ENCODE measurements around the gene RNF115. TPM values are rescaled to one million over a fixed set of nuclear protein-coding genes. Genes with fewer than 3 reads are reported as not detected.
"Not testable (repeated sequence)": the region's sequence is repeated elsewhere in the genome, so short reads cannot be mapped to it uniquely, and the experiment has no call there.

RNF115 gene
- total RNA-seq, 3 donors from 2014 or later: 24.3 to 28.2 (median 26.1) TPM

GRCh38 chr1:145729666-145730436 is 94.0 kb downstream of the RNF115 start:
- no peak for TF ChIP-seq CTCF (IDR thresholded peaks at IDR 0.05)
- no peak for TF ChIP-seq POLR2A (IDR thresholded peaks at IDR 0.05)
- no peak for TF ChIP-seq POLR2AphosphoS5 (IDR thresholded peaks at IDR 0.05)
- intact Hi-C loops (cut with DNase I; ENCODE audit: low total_unique reads): no loop called here

GRCh38 chr1:145729196-145729595 is 94.7 kb downstream of the RNF115 start:
- Histone ChIP-seq H3K4me3 (no peak overlapping the region), H3K27ac (no peak overlapping the region), H3K27me3 (no peaks in the 10 kb centered on the region), H3K36me3 (no peaks in the 10 kb centered on the region), H3K9me3 (no peaks in the 10 kb centered on the region), H3K4me1 (no peaks in the 10 kb centered on the region)
- TF ChIP-seq POLR2A (IDR thresholded peaks at IDR 0.05) (no peak), CTCF (IDR thresholded peaks at IDR 0.05) (no peak), POLR2AphosphoS5 (IDR thresholded peaks at IDR 0.05) (no peak)
- intact Hi-C loops (cut with DNase I; ENCODE audit: low total_unique reads): no loop called here
- DNase-seq (ENCODE audit: low spot score in 2 of 2): no peak

More at GRCh38 chr1:145729666-145730436, 94.0 kb downstream of the RNF115 start:
- H3K9me3 ChIP-seq: no peaks in the 10 kb centered on the region
- H3K4me3 ChIP-seq: no peak overlapping the region
- no peaks in the 10 kb centered on the region for H3K27me3 ChIP-seq
- no peaks in the 10 kb centered on the region for H3K36me3 ChIP-seq
- no peak overlapping the region for H3K27ac ChIP-seq
- H3K4me1 ChIP-seq: no peaks in the 10 kb centered on the region
- DNase-seq (ENCODE audit: low spot score in 2 of 2): no peak

- H3K4me3 ChIP-seq; H3K9me3 ChIP-seq; H3K36me3 ChIP-seq; DNase-seq (ENCODE audit: low spot score in 2 of 2); H3K27me3 ChIP-seq; intact Hi-C loops (cut with DNase I; ENCODE audit: low total_unique reads); H3K4me1 ChIP-seq; H3K27ac ChIP-seq: not testable (repeated sequence)
These were observed 97.7 kb downstream of the RNF115 start for GRCh38 chr1:145726193-145726592.

- no peaks in the 10 kb centered on the region for H3K27me3 ChIP-seq
- DNase-seq (ENCODE audit: low spot score in 2 of 2): peak; percentile 49 to 76
- no peaks in the 10 kb centered on the region for H3K9me3 ChIP-seq
- TF ChIP-seq POLR2A (IDR thresholded peaks at IDR 0.05): no peak
- TF ChIP-seq CTCF (IDR thresholded peaks at IDR 0.05): peak; percentile 79 to 93 (median 90)
- no peak for TF ChIP-seq POLR2AphosphoS5 (IDR thresholded peaks at IDR 0.05)
- peak overlapping the region in 1 of 2 donors; percentile 34 for H3K27ac ChIP-seq
- H3K36me3 ChIP-seq: no peaks in the 10 kb centered on the region
- H3K4me1 ChIP-seq: no peaks in the 10 kb centered on the region
- H3K4me3 ChIP-seq: peak overlapping the region; percentile 21 to 61 (median 37)
- intact Hi-C loops (cut with DNase I; ENCODE audit: low total_unique reads): no loop called here
These were observed 102.8 kb downstream of the RNF115 start for GRCh38 chr1:145720878-145721671.

GRCh38 chr1:145720556-145720877 is 103.4 kb downstream of the RNF115 start:
- intact Hi-C loops (cut with DNase I; ENCODE audit: low total_unique reads): no loop called here
- Histone ChIP-seq H3K4me3 (peak overlapping the region in 2 of 3 donors; percentile 37 to 61), H3K4me1 (no peaks in the 10 kb centered on the region), H3K9me3 (no peaks in the 10 kb centered on the region), H3K27ac (no peak overlapping the region), H3K36me3 (no peaks in the 10 kb centered on the region), H3K27me3 (no peaks in the 10 kb centered on the region)
- no peak for DNase-seq (ENCODE audit: low spot score in 2 of 2)
- no peak for TF ChIP-seq POLR2AphosphoS5 (IDR thresholded peaks at IDR 0.05)
- TF ChIP-seq POLR2A (IDR thresholded peaks at IDR 0.05): no peak
- TF ChIP-seq CTCF (IDR thresholded peaks at IDR 0.05): no peak
